A549 treated with CpdA at 1 μM for 4 hours (cell line): ENCODE measurements around the gene RAB44. TPM values are rescaled to one million over a fixed set of nuclear protein-coding genes. Genes with fewer than 3 reads are reported as not detected.

Source experiments
- total RNA-seq: library from RNA; stranded (reverse); fragments of 200-300 nt; extraction: Qiagen RNA extraction; gene quantifications from 5 replicates; pipeline ENCODE4 v1.2.3, GENCODE V29; 2022; ENCODE audit warnings: low read depth

RAB44 gene, protein sequence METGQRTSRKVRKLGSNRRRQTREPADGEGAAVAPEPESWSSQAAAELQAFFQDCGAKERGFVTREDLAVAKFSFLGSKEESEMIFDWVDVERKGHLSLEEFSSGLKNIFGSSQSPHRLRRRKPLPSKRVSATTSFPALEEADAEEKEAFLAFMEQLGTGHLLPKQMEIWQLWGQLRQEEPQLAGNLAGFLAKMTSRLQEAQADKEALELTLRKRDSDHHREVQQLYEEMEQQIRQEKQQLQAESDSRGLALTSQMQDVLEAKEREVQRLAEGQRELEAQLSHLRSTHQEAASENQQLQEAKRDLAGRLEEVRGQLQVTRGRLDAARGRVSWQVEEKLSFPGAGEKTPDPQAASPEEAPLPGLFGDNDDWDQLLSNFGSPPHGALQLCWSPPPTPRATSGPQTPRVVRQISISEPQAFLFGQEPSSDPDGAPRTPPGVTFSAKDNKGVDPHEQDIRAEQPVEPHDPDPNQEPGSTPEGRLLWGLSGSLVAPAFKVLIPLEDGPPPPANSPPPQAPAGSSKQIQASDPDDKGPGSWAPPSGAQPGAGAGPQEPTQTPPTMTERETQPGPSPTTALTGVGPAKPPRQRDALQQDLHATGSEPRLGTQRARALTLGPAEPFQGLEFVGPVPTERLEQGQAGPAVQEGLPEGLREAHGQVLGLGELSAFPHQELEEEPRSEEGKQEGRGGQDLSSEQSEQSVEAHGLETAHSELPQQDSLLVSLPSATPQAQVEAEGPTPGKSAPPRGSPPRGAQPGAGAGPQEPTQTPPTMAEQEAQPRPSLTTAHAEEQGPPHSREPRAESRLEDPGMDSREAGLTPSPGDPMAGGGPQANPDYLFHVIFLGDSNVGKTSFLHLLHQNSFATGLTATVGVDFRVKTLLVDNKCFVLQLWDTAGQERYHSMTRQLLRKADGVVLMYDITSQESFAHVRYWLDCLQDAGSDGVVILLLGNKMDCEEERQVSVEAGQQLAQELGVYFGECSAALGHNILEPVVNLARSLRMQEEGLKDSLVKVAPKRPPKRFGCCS
- total RNA-seq = 0.03 to 0.06 TPM (median 0.05 TPM) in 3 of 5 replicates, not detected in the others

DNA sequence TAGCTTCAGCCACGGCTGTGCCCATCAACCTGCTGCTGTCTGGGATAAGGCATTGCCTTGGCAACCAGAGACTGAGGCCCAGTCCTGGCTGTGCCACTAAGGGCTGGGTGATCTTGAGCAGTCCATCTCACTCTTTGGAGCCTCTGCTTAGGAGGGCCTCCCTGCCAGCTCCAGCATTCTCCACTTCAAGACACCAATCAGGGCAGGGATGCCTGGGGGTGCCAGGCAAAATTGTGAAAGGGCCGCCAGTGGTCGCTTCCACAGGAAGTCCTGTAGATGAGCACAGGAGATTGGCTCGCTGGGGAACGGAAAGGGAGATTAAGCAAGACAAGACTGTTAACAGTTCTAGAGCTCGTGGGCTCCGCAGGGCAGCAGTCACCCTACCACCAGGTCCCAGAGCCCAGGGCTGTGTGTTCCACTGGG is at the start of gene RAB44:
RAB44 (plus strand) TSS at position 346 of the 423 bp plus-strand sequence. CDS start 6,410 bp downstream, outside the sequence.

DNA sequence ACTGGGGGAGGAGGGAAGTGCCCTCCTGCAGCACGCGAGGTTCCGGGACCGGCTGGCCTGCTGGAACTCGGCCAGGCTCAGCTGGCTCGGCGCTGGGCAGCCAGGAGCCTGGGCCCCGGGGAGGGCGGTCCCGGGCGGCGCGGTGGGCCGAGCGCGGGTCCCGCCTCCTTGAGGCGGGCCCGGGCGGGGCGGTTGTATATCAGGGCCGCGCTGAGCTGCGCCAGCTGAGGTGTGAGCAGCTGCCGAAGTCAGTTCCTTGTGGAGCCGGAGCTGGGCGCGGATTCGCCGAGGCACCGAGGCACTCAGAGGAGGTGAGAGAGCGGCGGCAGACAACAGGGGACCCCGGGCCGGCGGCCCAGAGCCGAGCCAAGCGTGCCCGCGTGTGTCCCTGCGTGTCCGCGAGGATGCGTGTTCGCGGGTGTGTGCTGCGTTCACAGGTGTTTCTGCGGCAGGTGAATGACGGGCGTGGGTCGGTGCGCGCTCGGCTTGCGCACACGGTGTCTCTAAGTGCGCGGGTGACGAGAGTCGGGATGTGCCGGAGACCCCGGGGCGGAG is 19.1 kb upstream of the RAB44 start, which contains the start of gene CDKN1A:
CDKN1A (plus strand) TSS at position 227 of the 555 bp plus-strand sequence. CDS start 5,388 bp downstream, outside the sequence.

Other genes with a start within 250 kb of the RAB44 start
- gene STK38, start 150.3 kb upstream of the RAB44 start, total RNA-seq = 19.3 to 21.4 TPM (median 20.1 TPM) in 5 replicates
- gene SRSF3, start 103.5 kb upstream of the RAB44 start, total RNA-seq = 482 to 699 TPM (median 516 TPM) in 5 replicates
- gene CDKN1A, start 19.1 kb upstream of the RAB44 start, total RNA-seq = 169 to 245 TPM (median 203 TPM) in 5 replicates
- gene CPNE5, start 141.6 kb downstream of the RAB44 start, total RNA-seq = 0.08 to 0.22 TPM (median 0.12 TPM) in 4 of 5 replicates, not detected in the other
- 44.2 to 47.9 TPM (median 46.6 TPM) in 5 replicates for gene PPIL1, start 177.0 kb downstream of the RAB44 start, total RNA-seq
- gene C6orf89, start 188.1 kb downstream of the RAB44 start, total RNA-seq = 15.5 to 19.3 TPM (median 17.5 TPM) in 5 replicates